RPMI8226 (cell line): Measurements from ENCODE around the gene LGALS8.
A peak's percentile ranks its signal among the peaks of the same experiment; 100 is the strongest.

Experiments used
- DNase-seq: peaks from one replicate; pipeline ENCODE4 v3.0.0-alpha.2; 2015

LGALS8 gene

DNA sequence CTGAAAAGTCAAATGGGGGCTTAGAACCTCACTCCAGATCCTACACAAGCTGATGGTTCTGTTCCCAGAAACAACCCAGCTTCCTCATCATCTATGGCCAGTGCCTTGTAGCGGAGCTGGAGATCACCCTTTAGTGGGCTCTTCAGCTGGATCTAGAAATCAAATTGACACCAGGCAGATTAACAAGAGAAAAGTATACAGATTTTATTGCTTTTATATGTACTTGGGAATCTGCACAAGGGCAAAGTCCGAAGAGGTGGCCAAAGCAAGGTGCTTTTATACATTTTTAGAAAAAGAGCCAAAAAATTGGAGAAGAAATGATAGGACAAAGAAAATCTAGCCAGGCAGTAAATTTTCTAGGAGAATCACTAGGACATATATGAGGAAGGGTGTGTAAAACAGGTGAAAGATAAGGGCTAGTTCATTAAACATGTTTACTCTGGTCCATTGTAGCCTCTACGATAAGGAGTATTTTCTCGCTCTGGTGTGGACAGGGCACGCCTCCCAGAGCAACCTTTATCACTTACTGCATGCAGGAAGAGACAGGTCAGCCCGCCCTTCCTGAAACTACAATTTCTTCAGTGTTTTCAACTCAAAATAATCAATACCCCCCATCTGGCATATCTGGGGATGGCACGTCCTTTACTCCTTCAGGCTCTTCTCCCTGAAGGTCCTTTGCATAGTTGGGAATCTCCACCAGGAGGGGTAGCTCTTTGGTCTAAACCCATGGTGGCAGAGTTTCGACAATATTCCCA lies 14.0 kb upstream of the LGALS8 start:
- no peak for DNase-seq

DNA sequence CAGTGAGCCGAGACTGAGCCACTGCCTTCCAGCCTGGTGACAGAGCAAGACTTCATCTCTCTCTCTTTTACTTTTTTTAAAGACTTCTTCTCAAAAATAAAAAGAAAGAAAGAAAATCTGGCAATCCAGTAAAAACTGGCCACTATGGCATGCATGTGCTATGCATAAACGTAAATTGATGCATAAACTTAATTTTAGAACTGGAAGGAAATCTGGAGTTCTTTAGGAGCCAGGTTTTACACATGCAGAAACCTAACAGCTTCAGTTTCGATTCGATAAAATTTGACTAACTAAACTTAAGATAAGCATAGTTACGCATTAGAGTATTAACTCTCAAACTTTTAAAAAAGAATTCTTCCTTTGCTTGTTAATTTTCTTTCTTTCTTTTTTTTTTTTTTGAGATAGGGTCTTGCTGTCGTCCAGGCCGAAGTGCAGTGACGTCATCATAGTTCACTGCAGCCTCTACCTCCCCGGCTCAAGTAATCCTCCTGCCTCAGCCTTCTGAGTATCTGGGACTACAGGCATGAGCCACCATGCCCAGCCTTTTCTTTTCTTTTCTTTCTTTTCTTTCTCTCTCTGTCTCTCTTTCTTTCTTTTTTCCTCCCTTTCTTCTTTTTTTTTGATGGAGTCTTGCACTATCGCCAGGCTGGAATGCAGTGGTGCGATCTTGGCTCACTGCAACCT lies 11.9 kb upstream of the LGALS8 start:
- DNase-seq, result no peak

DNA sequence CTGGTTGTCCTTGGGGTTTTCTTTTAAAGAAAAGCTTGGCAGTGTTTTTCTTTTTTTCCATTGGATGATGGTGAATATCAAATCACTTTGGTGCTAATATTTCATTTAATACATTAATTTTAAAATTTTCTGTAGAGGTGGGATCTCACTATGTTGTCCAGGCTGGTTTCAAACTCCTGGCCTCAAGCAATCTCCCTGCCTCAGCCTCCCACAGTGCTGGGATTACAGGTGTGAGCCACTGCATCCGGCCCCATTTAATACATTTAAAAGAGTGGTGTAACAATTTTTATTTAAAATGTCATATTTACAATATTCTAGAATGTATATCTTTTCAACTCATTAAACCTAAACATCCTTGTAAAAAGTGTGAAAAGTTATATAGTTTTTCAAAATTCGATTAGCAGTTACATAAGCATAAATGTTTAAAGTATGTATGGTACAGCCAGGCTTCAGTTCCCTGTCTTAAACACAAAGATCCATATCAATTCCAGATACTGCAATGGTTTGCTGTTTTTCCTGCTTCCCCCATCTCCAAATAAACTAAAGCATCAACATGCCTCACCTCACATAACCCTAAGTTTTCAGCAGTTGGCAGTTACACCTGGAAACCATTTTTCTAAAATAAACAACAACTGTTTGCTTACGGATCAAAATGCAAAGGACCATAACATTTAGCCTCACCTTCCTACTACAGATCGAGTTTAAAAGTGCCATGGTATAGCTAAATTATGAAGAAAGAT lies 8.9 kb upstream of the LGALS8 start:
- no peak for DNase-seq

- DNase-seq, result no peak
Measured at GRCh38 chr1:236515443-236515958, 8.3 kb upstream of the LGALS8 start.

DNA sequence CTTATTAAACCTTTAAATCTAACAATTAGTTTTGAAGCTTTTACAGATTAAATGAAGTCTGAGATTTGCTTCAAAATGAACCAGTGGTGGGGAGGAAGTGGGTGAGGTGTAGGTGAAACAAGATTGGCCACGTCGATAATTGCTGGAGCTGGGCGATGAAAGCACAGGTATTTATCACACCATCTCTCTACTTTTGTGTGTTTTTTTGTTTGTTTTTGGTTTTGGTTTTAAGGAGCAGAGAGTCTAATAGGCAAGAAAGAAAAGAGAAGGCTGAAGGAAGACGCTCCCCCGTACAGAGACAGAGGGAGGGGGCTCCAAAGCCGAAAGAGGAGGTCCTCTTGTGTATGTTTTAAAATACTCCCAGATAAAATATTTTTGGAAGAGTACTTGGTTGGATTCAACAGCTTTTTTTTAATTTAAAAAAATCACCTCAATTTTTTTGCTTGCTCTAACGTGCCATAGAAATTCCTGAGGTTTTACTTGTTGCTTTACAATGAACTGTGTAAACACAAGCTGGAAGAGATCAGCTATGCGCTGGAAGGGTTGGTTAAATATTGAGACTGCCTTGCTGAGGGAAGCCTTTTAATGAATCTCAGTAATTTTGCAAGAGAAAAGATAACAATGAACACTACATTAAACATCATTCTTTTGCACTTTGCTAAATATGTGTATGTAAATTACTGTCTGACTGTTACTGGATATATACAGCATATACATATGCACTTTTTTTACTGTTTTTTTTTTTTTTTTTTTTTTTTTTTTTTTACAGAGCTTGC lies 6.7 kb upstream of the LGALS8 start:
- no peak for DNase-seq

DNA sequence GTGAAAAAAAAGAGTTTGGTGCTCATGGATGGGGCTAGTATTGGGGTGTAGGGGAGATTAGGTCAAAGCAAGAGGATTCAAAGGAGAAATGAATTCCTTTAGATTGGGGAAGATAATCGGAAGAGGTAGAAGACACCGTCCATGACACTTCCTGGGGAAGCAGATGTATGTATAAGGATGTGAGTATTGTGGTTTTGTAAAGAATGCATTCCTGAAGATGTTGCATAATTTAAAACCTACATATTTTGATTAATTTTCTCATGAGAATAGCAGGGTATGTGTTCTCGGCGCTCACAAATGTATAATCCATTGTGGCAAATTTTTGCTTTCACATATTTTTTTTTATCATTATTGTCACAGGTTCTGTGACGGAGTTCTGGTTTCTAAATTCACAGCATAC lies 5.5 kb upstream of the LGALS8 start:
- no peak for DNase-seq

DNA sequence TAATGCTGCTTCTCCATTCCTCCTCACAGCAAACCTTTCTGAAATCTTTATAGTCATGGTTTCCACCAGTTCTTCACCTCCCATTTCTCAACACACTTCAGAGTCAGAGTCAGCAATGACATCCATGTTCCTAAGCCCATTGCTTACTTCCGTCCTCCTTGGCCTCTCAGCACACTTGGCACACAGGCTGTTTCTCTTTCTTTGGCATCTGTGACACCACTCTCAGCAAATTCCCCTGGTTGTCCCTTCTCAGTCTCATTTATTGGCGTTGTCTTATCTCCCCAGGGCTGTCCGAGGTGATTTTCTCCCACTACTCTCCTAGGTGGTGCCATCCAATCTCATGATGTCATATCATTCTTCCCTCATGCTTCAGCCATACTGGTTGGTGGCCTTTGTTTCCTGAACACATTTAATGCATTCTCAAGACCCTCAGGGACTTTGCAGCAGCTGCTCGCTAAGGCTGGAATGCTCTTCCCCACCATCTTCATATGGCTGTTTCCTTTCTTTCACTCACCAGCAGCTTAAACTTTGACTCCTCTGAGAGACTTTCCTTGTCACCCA lies 3.3 kb upstream of the LGALS8 start:
- peak; percentile 17 for DNase-seq

- no peak for DNase-seq
Measured at GRCh38 chr1:236522937-236523703, 662 bp upstream of the LGALS8 start.

- DNase-seq, result peak; percentile 55
Measured at GRCh38 chr1:236524142-236524894, 536 bp downstream of the LGALS8 start.

DNA sequence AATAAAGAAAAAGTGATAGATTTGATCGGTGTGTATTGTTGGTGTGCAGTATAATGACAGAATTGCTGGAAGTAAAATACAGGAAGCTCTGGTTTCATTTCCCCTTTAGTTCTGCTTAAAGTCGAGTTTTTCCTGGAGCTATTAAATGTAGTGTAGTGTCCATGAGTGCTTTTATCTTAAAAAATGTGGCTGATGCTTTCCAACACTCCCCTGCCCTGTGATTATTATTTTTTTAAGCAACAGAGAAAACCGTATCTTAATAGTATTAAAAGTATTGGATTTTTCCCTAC lies 1.1 kb downstream of the LGALS8 start:
- no peak for DNase-seq

DNA sequence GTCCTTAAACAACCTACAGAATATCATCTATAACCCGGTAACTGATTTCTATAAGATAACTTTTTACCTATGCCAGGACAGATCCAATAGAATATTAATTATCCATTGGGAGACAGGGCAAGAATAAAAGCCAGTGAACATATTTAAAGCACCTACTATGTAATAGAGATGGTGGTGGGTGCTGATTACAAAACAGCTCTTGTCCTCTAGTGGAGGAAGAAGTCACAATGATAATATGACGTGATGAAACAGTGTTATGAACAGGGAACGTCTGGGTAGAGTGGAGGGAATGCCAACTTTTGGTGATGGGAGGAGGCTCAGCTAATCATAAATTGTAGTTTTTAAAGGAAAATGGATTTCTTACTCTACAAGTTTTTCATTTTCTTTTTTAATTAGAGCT lies 2.3 kb downstream of the LGALS8 start:
- DNase-seq, result no peak

DNA sequence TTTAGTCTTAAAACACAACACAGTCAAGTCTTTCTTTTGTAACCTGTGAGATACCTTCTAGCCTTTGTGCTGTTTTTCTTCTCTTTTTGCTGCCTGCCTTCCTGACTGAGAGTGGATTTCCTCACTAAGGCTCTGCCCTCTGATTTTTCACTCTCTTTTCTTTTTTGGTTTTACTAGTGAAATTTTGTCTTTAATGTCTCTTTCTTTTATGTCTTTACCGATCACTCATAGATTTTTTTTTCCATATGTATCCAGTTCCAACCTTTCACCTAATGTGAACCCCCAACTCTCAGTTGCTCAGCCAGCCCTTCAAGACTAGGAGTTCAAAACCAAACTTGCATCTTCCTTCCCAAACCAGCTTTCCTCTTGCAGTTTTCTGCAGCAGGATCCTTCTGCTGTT lies 6.5 kb downstream of the LGALS8 start:
- DNase-seq, result no peak

DNA sequence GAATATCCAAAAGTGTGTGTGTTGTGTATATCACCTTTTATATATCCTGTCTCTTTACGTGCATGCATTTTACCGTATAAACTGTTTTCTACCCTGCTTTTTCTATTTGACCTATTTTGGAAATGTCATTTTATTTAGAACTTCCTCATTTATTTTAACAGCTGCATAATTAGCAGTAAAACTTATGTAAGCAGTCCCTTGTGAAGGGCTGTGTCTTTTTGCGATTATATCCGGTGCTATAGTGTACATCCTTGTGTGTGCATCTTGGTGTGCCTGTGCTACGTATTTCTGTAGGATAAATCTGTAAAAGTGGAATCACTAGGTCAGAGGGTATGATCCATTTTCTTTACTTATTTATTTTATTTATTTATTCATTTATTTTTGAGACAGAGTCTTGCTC lies 7.2 kb downstream of the LGALS8 start:
- DNase-seq, result no peak

DNA sequence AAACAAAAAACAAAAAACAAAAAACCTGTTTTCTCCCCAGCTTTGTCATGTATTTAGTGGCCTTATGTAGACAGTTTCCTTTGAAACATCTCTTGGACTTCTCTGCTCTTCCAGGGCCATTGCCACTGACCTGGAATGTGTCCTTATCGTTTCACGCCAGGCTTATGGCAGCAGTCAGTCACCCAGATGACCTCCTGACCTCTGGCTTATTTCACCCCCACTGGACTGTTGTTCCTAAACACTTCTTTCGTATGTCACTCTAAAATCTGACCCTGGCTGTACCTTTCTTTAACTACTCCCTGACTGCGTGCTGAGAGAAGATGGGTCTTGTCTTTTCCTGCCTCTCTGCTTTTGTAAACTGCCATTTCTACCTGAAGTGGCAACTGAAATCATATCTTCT lies 9.1 kb downstream of the LGALS8 start:
- no peak for DNase-seq

- no peak for DNase-seq
Measured at GRCh38 chr1:236534151-236534651, 10.4 kb downstream of the LGALS8 start.

DNA sequence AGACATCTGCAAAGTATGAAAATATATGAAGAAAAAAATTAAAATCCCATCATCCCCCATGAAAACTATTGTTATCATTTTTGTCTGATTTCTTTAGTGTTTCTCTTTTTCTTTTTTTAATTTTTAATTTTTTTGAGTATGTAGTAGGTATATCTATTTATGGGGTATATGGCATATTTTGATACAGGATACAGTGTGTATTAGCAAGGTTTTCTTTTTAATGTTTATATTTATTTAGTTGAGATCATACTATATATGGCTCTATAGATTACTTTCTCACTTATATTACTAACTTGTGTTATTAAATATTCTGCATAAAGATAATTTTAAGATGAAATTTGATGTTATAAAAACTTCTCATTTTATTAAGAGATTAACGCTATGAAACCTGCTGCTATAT lies 11.4 kb downstream of the LGALS8 start:
- DNase-seq, result no peak

GRCh38 chr1:236535662-236536161 lies 11.9 kb downstream of the LGALS8 start:
- DNase-seq, result no peak

GRCh38 chr1:236536540-236536939 lies 12.8 kb downstream of the LGALS8 start:
- no peak for DNase-seq

GRCh38 chr1:236540813-236541465 lies 17.2 kb downstream of the LGALS8 start:
- DNase-seq, result no peak

DNA sequence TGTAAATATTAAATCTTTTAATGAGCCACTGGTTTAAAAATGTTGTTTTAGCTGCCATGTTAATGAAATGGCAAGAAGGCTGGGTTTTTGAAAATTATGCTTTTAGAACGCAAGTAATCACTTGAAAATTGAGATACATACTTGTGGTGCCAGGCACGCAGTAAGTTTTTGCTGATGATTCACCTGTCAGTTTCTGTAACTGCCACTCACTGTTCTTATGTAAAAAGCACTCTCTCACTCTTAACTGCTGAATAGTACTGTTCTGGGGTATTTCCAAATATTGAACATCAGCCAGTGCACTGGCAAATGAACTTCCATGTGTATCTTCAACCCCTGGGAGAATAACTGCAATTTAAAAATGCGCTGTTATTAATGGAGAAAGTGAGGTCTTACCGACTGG lies 17.9 kb downstream of the LGALS8 start:
- DNase-seq, result no peak
